Endothelial cell of umbilical vein (primary cell): ENCODE results near the gene HABP2.

Source experiments
- EZH2 ChIP-seq: IDR thresholded peaks from 2 replicates; pipeline ENCODE4 v1.6.1; 2012; ENCODE audit warnings: borderline replicate concordance, low read depth, mild to moderate bottlenecking, moderate library complexity, low read length, inconsistent platforms; ENCODE audit not compliant: severe bottlenecking
- FOS ChIP-seq: IDR thresholded peaks from 2 replicates; pipeline ENCODE4 v1.6.1; 2011; ENCODE audit warnings: mild to moderate bottlenecking, low read length, moderate library complexity, borderline replicate concordance; ENCODE audit not compliant: insufficient read depth
- GATA2 ChIP-seq: IDR thresholded peaks from 2 replicates; pipeline ENCODE4 v1.7.0; 2011; ENCODE audit warnings: low read depth, mild to moderate bottlenecking, moderate library complexity, mixed read lengths, low read length; ENCODE audit not compliant: insufficient read length, insufficient read depth
- POLR2A ChIP-seq: IDR thresholded peaks from 2 replicates; pipeline ENCODE4 v1.6.1; 2012; ENCODE audit warnings: low read depth, mild to moderate bottlenecking, control low read depth, low read length
- POLR2AphosphoS5 ChIP-seq: IDR thresholded peaks from 2 replicates; pipeline ENCODE4 v1.6.1; 2012; ENCODE audit warnings: low read depth, mild to moderate bottlenecking, control low read depth, low read length, moderate library complexity; ENCODE audit not compliant: insufficient read depth
- TF ChIP-seq, protein P1 (sequence below), 2 donors: IDR thresholded peaks; 1 replicate in 1 of 2; 2 replicates in 1 of 2; pipeline ENCODE4 v1.5.1; 2011; ENCODE audit warnings: low read length in 2 of 2, mild to moderate bottlenecking in 2 of 2, moderate library complexity in 2 of 2, control low read depth in 1 of 2, inconsistent platforms in 1 of 2, low read depth in 1 of 2; ENCODE audit not compliant: insufficient read depth in 1 of 2; ENCODE audit errors: extremely low read depth in 1 of 2

DNA sequence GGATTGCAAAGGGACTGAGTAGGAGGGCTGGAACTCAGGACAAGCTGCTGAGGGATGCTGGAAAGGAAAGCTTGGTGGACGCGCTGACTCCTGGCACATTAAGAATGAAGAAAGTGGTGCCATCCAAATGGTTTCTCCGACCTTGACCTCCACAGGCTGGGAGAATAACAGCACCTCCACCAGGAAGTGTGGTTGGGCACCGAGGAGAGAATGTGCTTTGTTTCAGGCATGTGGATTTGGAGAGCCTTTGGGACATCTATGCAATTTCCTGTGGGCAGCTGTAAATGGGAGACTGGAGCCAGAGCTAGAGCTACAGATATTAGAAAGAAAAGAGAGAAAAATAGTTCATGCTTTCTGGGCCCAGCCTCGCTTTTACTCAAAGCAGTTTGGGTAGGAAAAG lies 29.8 kb upstream of the HABP2 start:
- no peak for TF ChIP-seq POLR2AphosphoS5
- no peak for TF ChIP-seq GATA2
- TF ChIP-seq, protein P1, sequence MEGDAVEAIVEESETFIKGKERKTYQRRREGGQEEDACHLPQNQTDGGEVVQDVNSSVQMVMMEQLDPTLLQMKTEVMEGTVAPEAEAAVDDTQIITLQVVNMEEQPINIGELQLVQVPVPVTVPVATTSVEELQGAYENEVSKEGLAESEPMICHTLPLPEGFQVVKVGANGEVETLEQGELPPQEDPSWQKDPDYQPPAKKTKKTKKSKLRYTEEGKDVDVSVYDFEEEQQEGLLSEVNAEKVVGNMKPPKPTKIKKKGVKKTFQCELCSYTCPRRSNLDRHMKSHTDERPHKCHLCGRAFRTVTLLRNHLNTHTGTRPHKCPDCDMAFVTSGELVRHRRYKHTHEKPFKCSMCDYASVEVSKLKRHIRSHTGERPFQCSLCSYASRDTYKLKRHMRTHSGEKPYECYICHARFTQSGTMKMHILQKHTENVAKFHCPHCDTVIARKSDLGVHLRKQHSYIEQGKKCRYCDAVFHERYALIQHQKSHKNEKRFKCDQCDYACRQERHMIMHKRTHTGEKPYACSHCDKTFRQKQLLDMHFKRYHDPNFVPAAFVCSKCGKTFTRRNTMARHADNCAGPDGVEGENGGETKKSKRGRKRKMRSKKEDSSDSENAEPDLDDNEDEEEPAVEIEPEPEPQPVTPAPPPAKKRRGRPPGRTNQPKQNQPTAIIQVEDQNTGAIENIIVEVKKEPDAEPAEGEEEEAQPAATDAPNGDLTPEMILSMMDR (IDR thresholded peaks at IDR 0.05; ENCODE audit: extremely low read depth in 1 of 2, insufficient read depth in 1 of 2, low read depth in 1 of 2, low read length in 2 of 2) = no peak
- TF ChIP-seq POLR2A = no peak
- no peak for TF ChIP-seq FOS
- no peak for TF ChIP-seq EZH2
